Prostate gland (tissue), 2 donors: ENCODE results near the gene SLC35A3.

Source experiments
- POLR2AphosphoS5 ChIP-seq: sonication (generic); formaldehyde crosslinking; IDR thresholded peaks from one replicate; pipeline ENCODE4 v1.6.1; 2017; ENCODE audit warnings: antibody characterized with exemption
- TF ChIP-seq, protein P1 (sequence below), 4 experiments: fragments of 200-600 bp in 2 of 4; fragments of 450-650 bp in 2 of 4; sonication (generic) in 2 of 4; IDR thresholded peaks; 1 replicate in 3 of 4; 2 replicates in 1 of 4; pipeline ENCODE4 v1.5.1; 2016 to 2019; ENCODE audit warnings: antibody characterized with exemption in 4 of 4, mild to moderate bottlenecking in 2 of 4, moderate library complexity in 2 of 4

DNA sequence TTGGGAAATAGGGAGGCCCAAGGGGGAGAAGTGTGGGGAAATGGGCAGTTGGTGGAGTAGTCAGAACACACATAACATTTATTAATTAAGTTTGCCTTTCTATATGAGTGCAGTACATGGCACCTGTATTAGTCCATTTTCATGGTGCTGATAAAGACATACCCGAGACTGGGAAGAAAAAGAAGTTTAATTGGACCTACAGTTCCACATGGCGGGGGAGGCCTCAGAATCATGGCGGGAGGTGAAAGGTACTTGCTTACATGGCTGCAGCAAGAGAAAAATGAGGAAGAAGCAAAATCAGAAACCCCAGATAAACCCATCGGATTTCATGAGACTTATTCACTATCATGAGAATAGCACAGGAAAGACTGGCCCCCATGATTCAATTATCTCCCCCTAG is 1.6 kb upstream of the SLC35A3 start:
- no peak for TF ChIP-seq POLR2AphosphoS5
- TF ChIP-seq, protein P1, sequence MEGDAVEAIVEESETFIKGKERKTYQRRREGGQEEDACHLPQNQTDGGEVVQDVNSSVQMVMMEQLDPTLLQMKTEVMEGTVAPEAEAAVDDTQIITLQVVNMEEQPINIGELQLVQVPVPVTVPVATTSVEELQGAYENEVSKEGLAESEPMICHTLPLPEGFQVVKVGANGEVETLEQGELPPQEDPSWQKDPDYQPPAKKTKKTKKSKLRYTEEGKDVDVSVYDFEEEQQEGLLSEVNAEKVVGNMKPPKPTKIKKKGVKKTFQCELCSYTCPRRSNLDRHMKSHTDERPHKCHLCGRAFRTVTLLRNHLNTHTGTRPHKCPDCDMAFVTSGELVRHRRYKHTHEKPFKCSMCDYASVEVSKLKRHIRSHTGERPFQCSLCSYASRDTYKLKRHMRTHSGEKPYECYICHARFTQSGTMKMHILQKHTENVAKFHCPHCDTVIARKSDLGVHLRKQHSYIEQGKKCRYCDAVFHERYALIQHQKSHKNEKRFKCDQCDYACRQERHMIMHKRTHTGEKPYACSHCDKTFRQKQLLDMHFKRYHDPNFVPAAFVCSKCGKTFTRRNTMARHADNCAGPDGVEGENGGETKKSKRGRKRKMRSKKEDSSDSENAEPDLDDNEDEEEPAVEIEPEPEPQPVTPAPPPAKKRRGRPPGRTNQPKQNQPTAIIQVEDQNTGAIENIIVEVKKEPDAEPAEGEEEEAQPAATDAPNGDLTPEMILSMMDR (IDR thresholded peaks at IDR 0.05), result no peak
